ENCODE measurements around the gene KIF12. TPM values are rescaled to one million over a fixed set of nuclear protein-coding genes. Genes with fewer than 3 reads are reported as not detected.

Gene KIF12
- total and polyA plus RNA-seq, 2 donors, result 0.11 to 0.42 TPM

GRCh38 chr9:114069476-114070187 lies 29.5 kb downstream of the KIF12 start:
- DNase-seq (ENCODE audit: extremely low spot score), result no peak
- no peaks in the 10 kb centered on the region for H3K36me3 ChIP-seq (ENCODE audit: insufficient read depth)
- H3K4me1 ChIP-seq (ENCODE audit: insufficient read depth), result no peaks in the 10 kb centered on the region
- no peak overlapping the region for H3K27ac ChIP-seq (ENCODE audit: low read depth)
- 73% methylated on average over 9 of the region's 9 CpGs for WGBS
- no peak overlapping the region for H3K4me3 ChIP-seq (ENCODE audit: low read depth, low read length)

- Histone ChIP-seq H3K4me1 (ENCODE audit: insufficient read depth) (no peaks in the 10 kb centered on the region), H3K36me3 (ENCODE audit: insufficient read depth) (no peaks in the 10 kb centered on the region), H3K27ac (ENCODE audit: low read depth) (no peak overlapping the region), H3K4me3 (ENCODE audit: low read depth, low read length) (no peak overlapping the region)
- no peak for DNase-seq (ENCODE audit: extremely low spot score)
- 85% methylated on average over 8 of the region's 8 CpGs for WGBS
These were observed 33.8 kb downstream of the KIF12 start for GRCh38 chr9:114065304-114065703.

GRCh38 chr9:114061830-114062474 lies 37.1 kb downstream of the KIF12 start:
- no peak overlapping the region for H3K27ac ChIP-seq (ENCODE audit: low read depth)
- no peak for DNase-seq (ENCODE audit: extremely low spot score)
- H3K4me1 ChIP-seq (ENCODE audit: insufficient read depth), result no peaks in the 10 kb centered on the region
- no peaks in the 10 kb centered on the region for H3K36me3 ChIP-seq (ENCODE audit: insufficient read depth)
- WGBS, result 68% methylated on average over 4 of the region's 4 CpGs
- no peak overlapping the region for H3K4me3 ChIP-seq (ENCODE audit: low read depth, low read length)

- no peak overlapping the region for H3K4me3 ChIP-seq (ENCODE audit: low read depth, low read length)
- no peaks in the 10 kb centered on the region for H3K36me3 ChIP-seq (ENCODE audit: insufficient read depth)
- 96% methylated on average over 12 of the region's 12 CpGs for WGBS
- DNase-seq (ENCODE audit: extremely low spot score), result no peak
- H3K27ac ChIP-seq (ENCODE audit: low read depth), result no peak overlapping the region
- no peaks in the 10 kb centered on the region for H3K4me1 ChIP-seq (ENCODE audit: insufficient read depth)
These were observed 37.8 kb downstream of the KIF12 start for GRCh38 chr9:114061292-114061691.

- 72% methylated on average over 9 of the region's 9 CpGs for WGBS
- H3K4me3 ChIP-seq (ENCODE audit: low read depth, low read length), result no peak overlapping the region
- H3K36me3 ChIP-seq (ENCODE audit: insufficient read depth), result no peaks in the 10 kb centered on the region
- H3K27ac ChIP-seq (ENCODE audit: low read depth), result no peak overlapping the region
- H3K4me1 ChIP-seq (ENCODE audit: insufficient read depth), result no peaks in the 10 kb centered on the region
- no peak for DNase-seq (ENCODE audit: extremely low spot score)
These were observed 38.4 kb downstream of the KIF12 start for GRCh38 chr9:114060711-114061110.

- no peaks in the 10 kb centered on the region for H3K4me1 ChIP-seq (ENCODE audit: insufficient read depth)
- DNase-seq (ENCODE audit: extremely low spot score), result no peak
- H3K36me3 ChIP-seq (ENCODE audit: insufficient read depth), result no peaks in the 10 kb centered on the region
- WGBS, result 81% methylated on average over 8 of the region's 8 CpGs
- H3K27ac ChIP-seq (ENCODE audit: low read depth), result no peak overlapping the region
- H3K4me3 ChIP-seq (ENCODE audit: low read depth, low read length), result no peak overlapping the region
These were observed 39.0 kb downstream of the KIF12 start for GRCh38 chr9:114060070-114060469.

GRCh38 chr9:114059047-114059803 lies 39.9 kb downstream of the KIF12 start:
- H3K27ac ChIP-seq (ENCODE audit: low read depth), result no peak overlapping the region
- no peaks in the 10 kb centered on the region for H3K36me3 ChIP-seq (ENCODE audit: insufficient read depth)
- 64% methylated on average over 8 of the region's 8 CpGs for WGBS
- no peaks in the 10 kb centered on the region for H3K4me1 ChIP-seq (ENCODE audit: insufficient read depth)
- no peak overlapping the region for H3K4me3 ChIP-seq (ENCODE audit: low read depth, low read length)
- no peak for DNase-seq (ENCODE audit: extremely low spot score)

- H3K4me1 ChIP-seq (ENCODE audit: insufficient read depth), result no peaks in the 10 kb centered on the region
- DNase-seq (ENCODE audit: extremely low spot score), result no peak
- H3K27ac ChIP-seq (ENCODE audit: low read depth), result no peak overlapping the region
- no peaks in the 10 kb centered on the region for H3K36me3 ChIP-seq (ENCODE audit: insufficient read depth)
- WGBS, result 81% methylated on average over 4 of the region's 4 CpGs
- no peak overlapping the region for H3K4me3 ChIP-seq (ENCODE audit: low read depth, low read length)
These were observed 40.4 kb downstream of the KIF12 start for GRCh38 chr9:114058688-114059046.

GRCh38 chr9:114057161-114057885 lies 41.8 kb downstream of the KIF12 start:
- DNase-seq (ENCODE audit: extremely low spot score), result no peak
- Histone ChIP-seq H3K4me1 (ENCODE audit: insufficient read depth) (no peaks in the 10 kb centered on the region), H3K36me3 (ENCODE audit: insufficient read depth) (no peaks in the 10 kb centered on the region), H3K27ac (ENCODE audit: low read depth) (no peak overlapping the region), H3K4me3 (ENCODE audit: low read depth, low read length) (no peak overlapping the region)
- 76% methylated on average over 7 of the region's 7 CpGs for WGBS

GRCh38 chr9:114056527-114056926 lies 42.6 kb downstream of the KIF12 start:
- 94% methylated on average over 5 of the region's 5 CpGs for WGBS
- H3K4me1 ChIP-seq (ENCODE audit: insufficient read depth), result no peaks in the 10 kb centered on the region
- DNase-seq (ENCODE audit: extremely low spot score), result no peak
- H3K36me3 ChIP-seq (ENCODE audit: insufficient read depth), result no peaks in the 10 kb centered on the region
- H3K4me3 ChIP-seq (ENCODE audit: low read depth, low read length), result no peak overlapping the region
- H3K27ac ChIP-seq (ENCODE audit: low read depth), result no peak overlapping the region

GRCh38 chr9:114055894-114056293 lies 43.2 kb downstream of the KIF12 start:
- Histone ChIP-seq H3K4me3 (ENCODE audit: low read depth, low read length) (no peak overlapping the region), H3K36me3 (ENCODE audit: insufficient read depth) (no peaks in the 10 kb centered on the region), H3K4me1 (ENCODE audit: insufficient read depth) (no peaks in the 10 kb centered on the region), H3K27ac (ENCODE audit: low read depth) (no peak overlapping the region)
- no peak for DNase-seq (ENCODE audit: extremely low spot score)
- 90% methylated on average over 7 of the region's 7 CpGs for WGBS

- no peaks in the 10 kb centered on the region for H3K4me1 ChIP-seq (ENCODE audit: insufficient read depth)
- no peak overlapping the region for H3K27ac ChIP-seq (ENCODE audit: low read depth)
- WGBS, result 92% methylated on average over 18 of the region's 18 CpGs
- no peak for DNase-seq (ENCODE audit: extremely low spot score)
- no peaks in the 10 kb centered on the region for H3K36me3 ChIP-seq (ENCODE audit: insufficient read depth)
- no peak overlapping the region for H3K4me3 ChIP-seq (ENCODE audit: low read depth, low read length)
These were observed 44.0 kb downstream of the KIF12 start for GRCh38 chr9:114055061-114055460.

- no peak overlapping the region for H3K27ac ChIP-seq (ENCODE audit: low read depth)
- H3K36me3 ChIP-seq (ENCODE audit: insufficient read depth), result no peaks in the 10 kb centered on the region
- no peaks in the 10 kb centered on the region for H3K4me1 ChIP-seq (ENCODE audit: insufficient read depth)
- no peak for DNase-seq (ENCODE audit: extremely low spot score)
- no peak overlapping the region for H3K4me3 ChIP-seq (ENCODE audit: low read depth, low read length)
- WGBS, result 85% methylated on average over 10 of the region's 10 CpGs
These were observed 44.9 kb downstream of the KIF12 start for GRCh38 chr9:114054191-114054690.

All from urinary bladder (tissue), 4 donors.